Measurements from ENCODE around the gene CA10.

Gene CA10

GRCh38 chr17:51751072-51751471 is 407.4 kb downstream of the CA10 start:
- Histone ChIP-seq H3K9ac (no peak overlapping the region), H2AFZ (ENCODE audit: low read depth) (no peak overlapping the region), H3K4me3 (IDR thresholded peaks at IDR 0.05; ENCODE audit: insufficient read depth, low read depth, low read length) (no peak overlapping the region), H3K36me3 (ENCODE audit: insufficient read depth) (no peaks in the 10 kb centered on the region), H3K79me2 (ENCODE audit: insufficient read depth, low read depth) (no peaks in the 10 kb centered on the region), H3K4me1 (ENCODE audit: low read depth, poor library complexity, severe bottlenecking) (peaks cover 4% of the 10 kb centered on the region), H3K27ac (no peak overlapping the region), H4K20me1 (ENCODE audit: insufficient read depth) (no peaks in the 10 kb centered on the region), H3K27me3 (ENCODE audit: insufficient read depth, low read depth) (no peaks in the 10 kb centered on the region), H3K4me2 (no peak overlapping the region)
- TF ChIP-seq, protein P1, sequence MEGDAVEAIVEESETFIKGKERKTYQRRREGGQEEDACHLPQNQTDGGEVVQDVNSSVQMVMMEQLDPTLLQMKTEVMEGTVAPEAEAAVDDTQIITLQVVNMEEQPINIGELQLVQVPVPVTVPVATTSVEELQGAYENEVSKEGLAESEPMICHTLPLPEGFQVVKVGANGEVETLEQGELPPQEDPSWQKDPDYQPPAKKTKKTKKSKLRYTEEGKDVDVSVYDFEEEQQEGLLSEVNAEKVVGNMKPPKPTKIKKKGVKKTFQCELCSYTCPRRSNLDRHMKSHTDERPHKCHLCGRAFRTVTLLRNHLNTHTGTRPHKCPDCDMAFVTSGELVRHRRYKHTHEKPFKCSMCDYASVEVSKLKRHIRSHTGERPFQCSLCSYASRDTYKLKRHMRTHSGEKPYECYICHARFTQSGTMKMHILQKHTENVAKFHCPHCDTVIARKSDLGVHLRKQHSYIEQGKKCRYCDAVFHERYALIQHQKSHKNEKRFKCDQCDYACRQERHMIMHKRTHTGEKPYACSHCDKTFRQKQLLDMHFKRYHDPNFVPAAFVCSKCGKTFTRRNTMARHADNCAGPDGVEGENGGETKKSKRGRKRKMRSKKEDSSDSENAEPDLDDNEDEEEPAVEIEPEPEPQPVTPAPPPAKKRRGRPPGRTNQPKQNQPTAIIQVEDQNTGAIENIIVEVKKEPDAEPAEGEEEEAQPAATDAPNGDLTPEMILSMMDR (conservative IDR thresholded peaks at IDR 0.05; ENCODE audit: low read depth, low read length): no peak

DNA sequence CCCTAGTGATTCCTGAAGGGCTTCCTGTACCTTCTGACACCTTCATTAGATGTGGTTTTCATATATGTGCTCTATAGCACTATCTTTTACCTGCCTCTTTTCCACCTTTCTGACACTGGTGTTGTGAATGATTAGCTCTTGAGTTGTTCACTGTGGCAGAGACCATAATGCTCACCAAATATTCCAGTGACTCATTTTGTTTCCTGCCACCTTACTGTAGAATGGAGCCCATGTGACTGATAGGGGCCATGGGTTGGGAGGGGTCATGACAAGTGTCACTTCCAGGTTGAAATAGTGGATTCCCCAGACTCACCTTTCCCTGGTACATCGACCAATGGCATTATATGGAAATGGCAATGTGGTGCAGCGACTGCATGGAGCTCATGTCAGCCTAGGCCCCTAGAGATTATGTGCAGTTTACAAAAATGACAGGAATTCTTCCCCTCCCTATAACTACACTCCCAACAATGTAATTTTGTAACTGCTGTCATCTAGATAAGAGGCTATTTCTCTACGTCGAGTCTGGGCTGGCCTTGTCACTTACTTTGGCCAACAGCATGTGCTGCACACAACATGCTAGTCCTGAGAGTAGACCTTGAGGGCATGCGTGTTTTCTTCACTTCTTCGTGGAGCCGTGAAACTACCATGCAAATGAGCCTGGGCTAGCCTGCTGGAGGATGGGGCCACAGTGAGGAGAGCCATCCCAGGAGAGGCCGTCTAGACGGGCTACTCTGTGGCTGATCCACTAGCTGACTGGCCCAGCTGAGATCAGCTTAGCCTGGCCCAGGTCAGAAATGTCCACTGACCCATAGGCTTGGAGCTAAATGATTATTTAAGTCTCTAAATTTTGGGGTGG is 409.5 kb downstream of the CA10 start:
- H3K27me3 ChIP-seq (ENCODE audit: insufficient read depth, low read depth): no peaks in the 10 kb centered on the region
- H3K4me1 ChIP-seq (ENCODE audit: low read depth, poor library complexity, severe bottlenecking): peaks cover 4% of the 10 kb centered on the region
- TF ChIP-seq, protein P1 (conservative IDR thresholded peaks at IDR 0.05; ENCODE audit: low read depth, low read length): no peak
- H2AFZ ChIP-seq (ENCODE audit: low read depth): no peak overlapping the region
- H3K27ac ChIP-seq: no peak overlapping the region
- no peaks in the 10 kb centered on the region for H3K36me3 ChIP-seq (ENCODE audit: insufficient read depth)
- H3K79me2 ChIP-seq (ENCODE audit: insufficient read depth, low read depth): no peaks in the 10 kb centered on the region
- H3K9ac ChIP-seq: no peak overlapping the region
- no peaks in the 10 kb centered on the region for H4K20me1 ChIP-seq (ENCODE audit: insufficient read depth)
- no peak overlapping the region for H3K4me3 ChIP-seq (IDR thresholded peaks at IDR 0.05; ENCODE audit: insufficient read depth, low read depth, low read length)
- H3K4me2 ChIP-seq: no peak overlapping the region

GRCh38 chr17:51746421-51746820 is 412.1 kb downstream of the CA10 start:
- Histone ChIP-seq H3K27ac (no peak overlapping the region), H3K27me3 (ENCODE audit: insufficient read depth, low read depth) (no peaks in the 10 kb centered on the region), H3K79me2 (ENCODE audit: insufficient read depth, low read depth) (no peaks in the 10 kb centered on the region), H2AFZ (ENCODE audit: low read depth) (no peak overlapping the region), H3K9ac (no peak overlapping the region), H4K20me1 (ENCODE audit: insufficient read depth) (no peaks in the 10 kb centered on the region), H3K4me2 (no peak overlapping the region), H3K36me3 (ENCODE audit: insufficient read depth) (no peaks in the 10 kb centered on the region), H3K4me1 (ENCODE audit: low read depth, poor library complexity, severe bottlenecking) (peaks cover 4% of the 10 kb centered on the region), H3K4me3 (IDR thresholded peaks at IDR 0.05; ENCODE audit: insufficient read depth, low read depth, low read length) (no peak overlapping the region)
- TF ChIP-seq, protein P1 (conservative IDR thresholded peaks at IDR 0.05; ENCODE audit: low read depth, low read length): no peak

DNA sequence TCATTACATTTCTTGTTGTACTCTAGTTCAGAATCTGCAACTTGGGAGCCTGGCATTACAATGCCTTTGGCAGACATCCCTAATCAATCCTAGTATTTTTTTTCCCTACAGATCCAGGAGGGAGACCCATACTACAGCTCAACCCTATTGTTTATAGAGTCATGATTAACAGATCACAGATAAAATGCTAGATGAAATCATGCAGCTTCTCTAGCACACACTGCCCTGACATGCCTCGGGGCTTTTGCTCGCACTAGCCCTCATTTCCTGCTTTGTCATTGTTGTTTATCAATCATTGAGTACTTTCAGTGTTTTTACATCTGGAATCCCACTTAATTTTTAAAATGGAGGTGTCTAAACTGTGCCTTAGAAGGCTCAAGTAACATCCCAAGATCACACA is 412.5 kb downstream of the CA10 start:
- Histone ChIP-seq H4K20me1 (ENCODE audit: insufficient read depth) (no peaks in the 10 kb centered on the region), H3K4me2 (no peak overlapping the region), H3K4me1 (ENCODE audit: low read depth, poor library complexity, severe bottlenecking) (peaks cover 2% of the 10 kb centered on the region), H3K79me2 (ENCODE audit: insufficient read depth, low read depth) (no peaks in the 10 kb centered on the region), H3K36me3 (ENCODE audit: insufficient read depth) (no peaks in the 10 kb centered on the region), H3K4me3 (IDR thresholded peaks at IDR 0.05; ENCODE audit: insufficient read depth, low read depth, low read length) (no peak overlapping the region), H2AFZ (ENCODE audit: low read depth) (no peak overlapping the region), H3K27ac (no peak overlapping the region), H3K9ac (no peak overlapping the region), H3K27me3 (ENCODE audit: insufficient read depth, low read depth) (no peaks in the 10 kb centered on the region)
- TF ChIP-seq, protein P1 (conservative IDR thresholded peaks at IDR 0.05; ENCODE audit: low read depth, low read length): no peak
